Coronary artery (tissue), 2 donors: Measurements from ENCODE around the gene TTBK2.

Source experiments
- DNase-seq: peaks from one replicate; pipeline ENCODE4 v3.0.0-alpha.2; 2017; ENCODE audit warnings: low spot score
- H3K27ac ChIP-seq, 2 donors: fragments of 200-600 bp; sonication (generic); one replicate each; pipeline ENCODE4 v1.5.1; 2016 to 2019
- H3K4me3 ChIP-seq: fragments of 200-600 bp; sonication (generic); 2 replicates; pipeline ENCODE4 v1.5.1; 2016; ENCODE audit warnings: mild to moderate bottlenecking, moderate library complexity
- TF ChIP-seq, protein P1 (sequence below): fragments of 200-600 bp; sonication (generic); IDR thresholded peaks from one replicate; pipeline ENCODE4 v1.5.1; 2019; ENCODE audit warnings: antibody characterized with exemption

The TTBK2 gene

GRCh38 chr15:42727750-42728381 lies 192.7 kb downstream of the TTBK2 start:
- Histone ChIP-seq H3K4me3 (no peak overlapping the region), H3K27ac (no peak overlapping the region)
- TF ChIP-seq, protein P1, sequence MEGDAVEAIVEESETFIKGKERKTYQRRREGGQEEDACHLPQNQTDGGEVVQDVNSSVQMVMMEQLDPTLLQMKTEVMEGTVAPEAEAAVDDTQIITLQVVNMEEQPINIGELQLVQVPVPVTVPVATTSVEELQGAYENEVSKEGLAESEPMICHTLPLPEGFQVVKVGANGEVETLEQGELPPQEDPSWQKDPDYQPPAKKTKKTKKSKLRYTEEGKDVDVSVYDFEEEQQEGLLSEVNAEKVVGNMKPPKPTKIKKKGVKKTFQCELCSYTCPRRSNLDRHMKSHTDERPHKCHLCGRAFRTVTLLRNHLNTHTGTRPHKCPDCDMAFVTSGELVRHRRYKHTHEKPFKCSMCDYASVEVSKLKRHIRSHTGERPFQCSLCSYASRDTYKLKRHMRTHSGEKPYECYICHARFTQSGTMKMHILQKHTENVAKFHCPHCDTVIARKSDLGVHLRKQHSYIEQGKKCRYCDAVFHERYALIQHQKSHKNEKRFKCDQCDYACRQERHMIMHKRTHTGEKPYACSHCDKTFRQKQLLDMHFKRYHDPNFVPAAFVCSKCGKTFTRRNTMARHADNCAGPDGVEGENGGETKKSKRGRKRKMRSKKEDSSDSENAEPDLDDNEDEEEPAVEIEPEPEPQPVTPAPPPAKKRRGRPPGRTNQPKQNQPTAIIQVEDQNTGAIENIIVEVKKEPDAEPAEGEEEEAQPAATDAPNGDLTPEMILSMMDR = no peak
- DNase-seq = no peak

DNA sequence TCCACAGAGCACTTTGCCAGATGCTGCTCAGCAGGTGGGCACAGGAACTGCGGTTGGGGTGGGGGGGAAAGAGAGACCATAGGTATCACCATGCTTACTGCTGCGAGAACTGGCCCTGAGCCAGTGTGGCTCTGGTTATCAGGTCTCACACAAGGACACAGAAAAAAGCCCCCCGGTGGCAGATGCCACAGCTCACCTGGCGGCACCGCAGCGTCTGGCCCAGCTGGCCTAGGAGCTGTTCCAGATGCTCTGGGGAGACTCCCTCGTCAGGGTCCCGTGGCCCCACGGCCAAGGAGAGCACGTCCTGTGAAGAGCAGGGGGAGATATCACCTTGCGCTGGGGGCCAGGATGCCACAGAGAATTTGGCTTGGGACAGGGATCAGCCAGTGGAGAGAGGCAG lies 194.5 kb downstream of the TTBK2 start:
- no peak overlapping the region for H3K27ac ChIP-seq
- no peak for DNase-seq
- TF ChIP-seq, protein P1 = no peak

DNA sequence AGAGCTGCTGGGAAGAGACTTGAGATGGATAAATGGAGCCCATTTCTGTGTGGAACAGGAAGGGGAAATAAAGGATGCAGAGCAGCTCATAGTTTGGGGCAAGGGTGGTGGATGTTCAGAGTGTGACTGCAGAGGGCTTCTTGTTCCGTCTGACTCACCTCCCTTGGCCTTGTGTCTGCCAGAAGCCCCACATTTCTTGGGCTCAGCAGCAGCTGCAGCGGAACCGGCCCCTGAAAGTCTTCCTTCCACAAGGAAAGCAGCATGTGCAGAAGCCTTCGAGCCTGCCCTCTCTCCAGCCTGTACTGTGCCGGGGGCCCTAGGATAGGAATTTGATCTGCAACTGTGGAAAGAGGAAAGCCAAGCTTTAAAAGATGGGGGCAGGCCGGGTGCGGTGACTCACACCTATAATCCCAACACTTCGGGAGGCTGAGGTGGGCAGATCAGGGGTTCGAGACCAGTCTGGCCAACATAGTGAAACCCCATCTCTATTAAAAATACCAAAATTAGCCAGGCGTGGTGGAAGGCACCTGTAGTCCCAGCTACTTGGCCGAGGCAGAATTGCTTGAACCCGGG lies 195.2 kb downstream of the TTBK2 start:
- Histone ChIP-seq H3K4me3 (no peak overlapping the region), H3K27ac (no peak overlapping the region)
- no peak for DNase-seq
- TF ChIP-seq, protein P1 = no peak

More for the DNA sequence above, 194.5 kb downstream of the TTBK2 start:
- no peak overlapping the region for H3K4me3 ChIP-seq

DNA sequence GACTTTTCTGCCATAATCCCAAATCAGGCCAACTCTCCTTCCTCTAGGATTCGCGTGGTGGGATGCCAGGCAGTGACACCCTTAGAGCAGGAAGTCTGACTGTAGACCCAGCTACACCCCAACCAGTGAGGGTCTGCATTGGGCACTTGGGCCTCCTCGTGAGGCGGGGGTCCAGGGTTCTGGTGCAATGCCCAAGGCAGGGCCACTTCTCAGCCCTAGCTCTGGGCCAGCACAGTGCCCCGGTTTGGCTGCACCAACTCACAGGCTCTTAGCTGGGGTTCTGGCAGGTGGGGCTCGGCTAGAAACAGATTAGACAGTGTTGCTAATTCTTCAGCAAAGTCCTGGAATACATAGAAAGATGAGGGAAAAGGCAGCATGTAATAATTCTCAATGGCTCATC lies 196.3 kb downstream of the TTBK2 start:
- TF ChIP-seq, protein P1 = no peak
- DNase-seq = no peak

DNA sequence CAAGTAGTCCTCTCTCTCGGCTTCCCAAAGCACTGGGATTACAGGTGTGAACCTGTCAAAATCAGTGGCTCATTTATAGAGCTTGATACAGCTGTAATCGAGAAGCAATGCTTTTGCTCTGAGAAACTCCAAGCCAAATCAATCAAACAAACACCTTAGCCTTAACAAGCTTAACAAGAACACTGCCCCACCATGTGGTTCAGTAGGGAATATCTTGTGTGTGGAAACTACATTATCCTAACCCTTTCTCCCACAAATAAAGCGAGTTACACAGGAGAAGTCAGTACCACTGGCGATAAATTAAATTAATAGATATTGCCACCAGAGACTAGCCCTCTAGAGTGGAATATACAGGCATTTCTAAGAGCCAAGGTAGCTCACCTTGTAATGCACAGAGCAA lies 197.5 kb downstream of the TTBK2 start:
- Histone ChIP-seq H3K4me3 (no peak overlapping the region), H3K27ac (no peak overlapping the region)
- no peak for DNase-seq
- TF ChIP-seq, protein P1 = no peak

More for the DNA sequence above, 196.3 kb downstream of the TTBK2 start:
- Histone ChIP-seq H3K27ac (no peak overlapping the region), H3K4me3 (no peak overlapping the region)

DNA sequence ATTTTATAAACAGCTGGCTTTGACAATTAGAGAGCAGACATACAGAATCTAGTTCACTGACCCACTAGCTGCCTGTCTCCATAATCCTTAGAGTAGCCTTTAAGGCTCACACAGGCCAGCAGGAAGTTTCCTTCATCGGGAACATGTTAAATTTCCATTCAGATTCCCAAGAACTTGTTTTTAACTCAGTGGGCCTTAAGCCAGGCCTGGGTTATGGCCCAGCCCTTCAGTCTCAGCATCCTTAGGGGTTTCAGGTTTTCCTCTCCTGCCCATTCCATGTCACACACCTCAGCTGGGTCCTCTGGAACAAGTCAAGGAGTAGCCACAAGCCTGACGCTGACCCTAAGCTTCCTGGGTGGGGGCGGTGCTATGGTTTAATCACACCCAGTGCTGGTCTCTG lies 198.7 kb downstream of the TTBK2 start:
- no peak for DNase-seq
- TF ChIP-seq, protein P1 = no peak
- no peak overlapping the region for H3K4me3 ChIP-seq
- peak overlapping the region; percentile 4 to 36 for H3K27ac ChIP-seq

DNA sequence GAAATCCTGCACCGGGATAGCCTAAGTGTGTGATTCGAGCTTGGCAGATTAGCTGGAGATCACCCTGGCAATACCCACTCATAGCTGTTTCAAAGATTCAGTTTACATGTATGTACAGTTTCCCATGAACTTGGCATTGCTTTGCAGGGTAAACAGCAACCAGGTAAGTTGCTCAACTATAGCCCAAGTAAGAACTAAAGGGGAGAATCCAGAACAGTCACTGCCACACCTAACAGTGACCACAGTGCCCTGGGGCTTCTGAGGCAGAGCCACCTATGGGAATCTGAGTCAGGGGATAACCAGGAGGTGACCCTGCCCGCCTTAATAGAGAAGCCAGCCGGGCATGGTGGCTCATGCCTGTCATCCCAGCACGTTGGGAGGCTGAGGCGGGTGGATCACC lies 199.6 kb downstream of the TTBK2 start:
- TF ChIP-seq, protein P1 = no peak
- DNase-seq = no peak
- H3K27ac ChIP-seq = no peak overlapping the region

More for the DNA sequence above, 199.6 kb downstream of the TTBK2 start:
- H3K4me3 ChIP-seq = no peak overlapping the region
